Adipocyte (in vitro differentiated cells): ENCODE measurements around the gene TDP1.

Experiments
- DNase-seq: peaks from one replicate; pipeline ENCODE4 v3.0.0-alpha.2; 2015; ENCODE audit warnings: low read depth
- H3K27me3 ChIP-seq: replicated peaks from 2 replicates; pipeline ENCODE4 v1.7.0; 2013; ENCODE audit warnings: mild to moderate bottlenecking, low read length, moderate library complexity; ENCODE audit not compliant: control insufficient read depth, insufficient read depth
- H3K36me3 ChIP-seq: 2 replicates; pipeline ENCODE4 v1.7.0; 2013; ENCODE audit warnings: low read length, mild to moderate bottlenecking, moderate library complexity; ENCODE audit not compliant: control insufficient read depth, insufficient read depth, severe bottlenecking
- H3K4me1 ChIP-seq: 2 replicates; pipeline ENCODE4 v1.7.0; 2013; ENCODE audit warnings: mild to moderate bottlenecking, low read length, moderate library complexity; ENCODE audit not compliant: control insufficient read depth, insufficient read depth
- H3K4me3 ChIP-seq: 2 replicates; pipeline ENCODE4 v1.7.0; 2013; ENCODE audit warnings: mild to moderate bottlenecking, low read length, moderate library complexity
- H3K9ac ChIP-seq: 2 replicates; pipeline ENCODE4 v1.7.0; 2013; ENCODE audit warnings: mild to moderate bottlenecking, low read length, moderate library complexity
- H3K9me3 ChIP-seq: 2 replicates; pipeline ENCODE4 v1.7.0; 2013; ENCODE audit warnings: mild to moderate bottlenecking, low read length, moderate library complexity; ENCODE audit not compliant: control insufficient read depth

Gene TDP1

DNA sequence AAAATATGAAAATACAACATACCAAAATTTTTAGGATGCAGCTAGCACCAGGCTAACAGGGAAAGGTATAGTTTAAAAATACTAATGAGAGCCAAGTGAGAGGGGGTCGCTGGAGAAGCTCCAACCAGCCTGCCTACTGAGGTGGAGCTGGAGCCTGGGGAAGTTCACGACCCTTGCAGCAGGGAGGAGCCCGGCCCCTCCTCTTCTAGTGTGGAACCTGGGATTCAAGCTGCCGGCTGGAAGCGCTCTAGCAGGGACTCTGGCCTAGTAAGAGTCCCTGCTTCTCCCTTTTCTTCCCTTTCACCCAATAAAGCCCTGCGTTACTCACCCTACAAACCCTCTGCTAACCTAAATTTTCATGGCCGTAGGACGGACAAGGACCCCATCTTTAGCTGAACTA, 101.1 kb downstream of the TDP1 start:
- DNase-seq: no peak
- Histone ChIP-seq H3K36me3 (no peaks in the 10 kb centered on the region), H3K4me1 (no peaks in the 10 kb centered on the region), H3K27me3 (peaks cover 21% of the 10 kb centered on the region), H3K9ac (no peak overlapping the region), H3K9me3 (peaks cover 7% of the 10 kb centered on the region), H3K4me3 (no peak overlapping the region)

DNA sequence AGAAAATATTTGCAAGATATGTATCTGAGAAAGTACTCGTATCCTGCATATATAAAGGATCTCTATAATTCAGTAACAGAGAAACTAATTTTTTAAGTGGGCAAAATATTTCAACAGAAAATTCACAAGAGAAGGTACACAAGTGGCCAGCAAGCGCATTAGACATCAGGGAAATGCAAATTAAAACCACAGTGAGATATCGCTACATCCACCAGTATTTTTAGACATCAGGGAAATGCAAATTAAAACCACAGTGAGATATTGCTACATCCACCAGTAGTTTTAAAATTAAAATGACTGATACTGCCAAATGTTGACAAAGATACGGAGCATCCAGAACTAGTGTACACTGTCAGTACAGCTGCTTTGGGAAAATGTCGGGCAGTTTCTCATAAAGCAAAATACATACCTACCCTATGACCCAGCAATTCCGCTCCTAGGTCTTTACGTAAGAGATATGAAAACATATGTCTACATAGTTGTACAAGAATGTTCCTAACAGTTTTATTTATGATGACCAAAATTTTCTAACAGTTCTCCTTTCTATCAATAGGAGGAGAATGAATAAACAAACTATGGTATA, 103.2 kb downstream of the TDP1 start:
- H3K36me3 ChIP-seq: no peaks in the 10 kb centered on the region
- H3K27me3 ChIP-seq: peaks cover 40% of the 10 kb centered on the region
- peaks cover 3% of the 10 kb centered on the region for H3K4me1 ChIP-seq
- H3K9me3 ChIP-seq: peaks cover 7% of the 10 kb centered on the region
- H3K9ac ChIP-seq: no peak overlapping the region
- no peak for DNase-seq
- H3K4me3 ChIP-seq: no peak overlapping the region

- DNase-seq: peak; percentile 66
- peak overlapping the region; percentile 60 for H3K4me3 ChIP-seq
- peaks cover 3% of the 10 kb centered on the region for H3K4me1 ChIP-seq
- peaks cover 7% of the 10 kb centered on the region for H3K9me3 ChIP-seq
- no peaks in the 10 kb centered on the region for H3K36me3 ChIP-seq
- peaks cover 54% of the 10 kb centered on the region for H3K27me3 ChIP-seq
- no peak overlapping the region for H3K9ac ChIP-seq
Observed at GRCh38 chr14:90060312-90060964, 104.7 kb downstream of the TDP1 start.

GRCh38 chr14:90060965-90061684, 105.4 kb downstream of the TDP1 start:
- DNase-seq: no peak
- Histone ChIP-seq H3K36me3 (no peaks in the 10 kb centered on the region), H3K9me3 (peaks cover 7% of the 10 kb centered on the region), H3K9ac (no peak overlapping the region), H3K4me3 (peak overlapping the region; percentile 60), H3K4me1 (peaks cover 3% of the 10 kb centered on the region), H3K27me3 (peaks cover 55% of the 10 kb centered on the region)

- peak; percentile 40 for DNase-seq
- Histone ChIP-seq H3K9ac (no peak within 1 kb of the TSS), H3K4me1 (peaks cover 3% of the 10 kb centered on the region), H3K27me3 (peaks cover 55% of the 10 kb centered on the region), H3K36me3 (no peaks in the 10 kb centered on the region), H3K9me3 (peaks cover 7% of the 10 kb centered on the region), H3K4me3 (peak within 1 kb of the TSS; percentile 60)
Observed at GRCh38 chr14:90061685-90062126, 106.0 kb downstream of the TDP1 start, which contains the start of gene KCNK13. Gene KCNK13 (plus strand): TSS chr14:90061994. CDS start chr14:90062206, 212 bp downstream.

DNA sequence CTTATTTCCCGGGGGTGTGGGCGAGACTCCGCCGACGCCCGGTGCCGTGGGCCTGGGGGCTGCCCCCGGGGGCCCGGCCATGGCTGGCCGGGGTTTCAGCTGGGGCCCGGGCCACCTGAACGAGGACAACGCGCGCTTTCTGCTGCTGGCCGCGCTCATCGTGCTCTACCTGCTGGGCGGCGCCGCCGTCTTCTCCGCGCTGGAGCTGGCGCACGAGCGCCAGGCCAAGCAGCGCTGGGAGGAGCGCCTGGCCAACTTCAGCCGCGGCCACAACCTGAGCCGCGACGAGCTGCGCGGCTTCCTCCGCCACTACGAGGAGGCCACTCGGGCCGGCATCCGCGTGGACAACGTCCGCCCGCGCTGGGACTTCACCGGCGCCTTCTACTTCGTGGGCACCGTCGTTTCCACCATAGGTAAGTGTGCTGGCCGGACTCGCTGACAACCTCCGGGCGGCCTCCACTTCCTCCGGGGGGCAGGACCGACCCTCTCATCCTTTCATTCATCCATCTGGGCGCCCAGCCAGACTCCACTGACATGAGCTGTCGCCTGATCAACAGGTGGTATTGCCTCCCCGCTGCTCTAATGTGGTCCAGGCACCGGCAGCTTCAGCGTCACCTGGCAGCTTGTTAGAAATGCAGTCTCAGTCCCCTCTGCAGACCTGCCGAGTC, 106.5 kb downstream of the TDP1 start:
- H3K27me3 ChIP-seq: peaks cover 51% of the 10 kb centered on the region
- peak; percentile 10 for DNase-seq
- peaks cover 3% of the 10 kb centered on the region for H3K4me1 ChIP-seq
- H3K4me3 ChIP-seq: peak overlapping the region; percentile 33
- no peak overlapping the region for H3K9ac ChIP-seq
- peaks cover 7% of the 10 kb centered on the region for H3K9me3 ChIP-seq
- no peaks in the 10 kb centered on the region for H3K36me3 ChIP-seq

- Histone ChIP-seq H3K36me3 (no peaks in the 10 kb centered on the region), H3K9me3 (peaks cover 7% of the 10 kb centered on the region), H3K4me3 (no peak overlapping the region), H3K4me1 (peaks cover 3% of the 10 kb centered on the region), H3K9ac (no peak overlapping the region), H3K27me3 (peaks cover 56% of the 10 kb centered on the region)
- DNase-seq: no peak
Observed at GRCh38 chr14:90062822-90063539, 107.3 kb downstream of the TDP1 start.

- Histone ChIP-seq H3K9me3 (no peaks in the 10 kb centered on the region), H3K4me3 (no peak overlapping the region), H3K36me3 (no peaks in the 10 kb centered on the region), H3K27me3 (peaks cover 34% of the 10 kb centered on the region), H3K4me1 (no peaks in the 10 kb centered on the region), H3K9ac (no peak overlapping the region)
- no peak for DNase-seq
Observed at GRCh38 chr14:90072350-90072749, 116.6 kb downstream of the TDP1 start.

DNA sequence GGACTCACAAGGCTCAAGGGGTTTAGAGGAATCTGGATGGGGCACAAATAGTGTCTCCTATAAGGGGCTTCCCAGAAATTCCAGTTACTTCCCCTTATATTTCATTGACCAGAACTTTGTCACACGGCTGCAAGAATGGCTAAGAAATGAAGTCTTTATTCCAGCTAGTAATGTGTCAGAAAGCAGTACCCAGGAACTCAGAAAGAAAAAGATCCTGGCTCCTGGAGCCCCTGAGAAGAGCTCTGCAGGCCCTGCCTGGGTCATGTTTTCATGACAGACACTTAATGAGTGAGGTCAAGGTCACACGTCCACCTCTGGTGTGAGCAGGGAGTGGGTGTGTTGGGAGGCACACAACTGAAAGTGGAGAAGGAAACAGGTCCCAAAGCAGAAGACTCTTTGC, 123.8 kb downstream of the TDP1 start:
- Histone ChIP-seq H3K27me3 (peaks cover 7% of the 10 kb centered on the region), H3K9ac (no peak overlapping the region), H3K9me3 (peaks cover 2% of the 10 kb centered on the region), H3K36me3 (no peaks in the 10 kb centered on the region), H3K4me1 (no peaks in the 10 kb centered on the region), H3K4me3 (no peak overlapping the region)
- DNase-seq: no peak

DNA sequence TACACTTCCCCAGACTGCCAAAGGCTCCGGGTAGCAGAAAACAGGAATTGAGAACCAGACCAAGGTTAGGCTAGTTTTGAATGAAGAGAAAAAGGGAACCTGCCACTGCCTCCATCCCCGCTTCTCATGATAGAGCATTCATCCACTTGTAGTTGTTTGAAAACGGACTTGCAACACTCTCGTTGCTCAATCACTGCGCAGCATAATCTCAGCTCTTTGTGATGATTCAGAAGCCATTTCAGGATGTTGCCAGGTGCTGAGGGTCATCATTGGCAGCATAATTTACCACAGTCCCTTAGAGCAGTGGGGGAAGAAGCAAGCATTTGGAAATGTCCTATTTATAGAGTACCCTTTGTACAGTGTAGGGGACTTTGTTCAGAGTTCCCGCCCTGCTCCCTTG, 131.7 kb downstream of the TDP1 start:
- H3K9ac ChIP-seq: no peak overlapping the region
- H3K4me1 ChIP-seq: peaks cover 23% of the 10 kb centered on the region
- peak; percentile 56 for DNase-seq
- no peaks in the 10 kb centered on the region for H3K27me3 ChIP-seq
- H3K4me3 ChIP-seq: no peak overlapping the region
- no peaks in the 10 kb centered on the region for H3K36me3 ChIP-seq
- peaks cover 7% of the 10 kb centered on the region for H3K9me3 ChIP-seq
